ENCODE results near the gene AUNIP.

Gene AUNIP

DNA sequence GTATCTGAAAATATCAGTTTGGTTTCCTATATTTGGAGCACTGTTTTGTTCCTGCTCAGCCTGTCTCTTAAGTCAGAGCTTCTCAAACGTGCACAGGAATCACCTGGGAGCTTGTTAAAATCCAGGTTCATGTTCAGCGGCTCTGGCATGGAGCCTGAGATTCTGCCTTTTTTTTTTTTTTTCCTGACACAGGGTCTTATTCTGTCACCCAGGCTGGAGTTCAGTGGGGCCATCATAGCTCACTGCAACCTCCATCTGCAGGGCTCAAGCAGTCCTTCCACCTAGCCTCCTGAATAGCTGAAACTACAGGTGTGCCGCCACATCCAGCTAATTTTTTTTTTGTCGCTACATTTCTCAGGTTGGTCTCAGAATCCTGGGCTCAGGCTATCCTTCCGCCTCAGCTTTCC is 71.5 kb downstream of the AUNIP start:
- Histone ChIP-seq H3K4me3 (ENCODE audit: low read depth, low read length) (no peak overlapping the region), H3K27me3 (ENCODE audit: control insufficient read depth, insufficient read depth, low read length) (no peaks in the 10 kb centered on the region), H3K4me1 (ENCODE audit: control insufficient read depth, insufficient read depth, low read length) (no peaks in the 10 kb centered on the region), H3K9me3 (ENCODE audit: control insufficient read depth, insufficient read depth, low read length) (no peaks in the 10 kb centered on the region), H3K9ac (ENCODE audit: low read depth, low read length) (no peak overlapping the region), H3K27ac (ENCODE audit: low read depth, low read length) (no peak overlapping the region), H3K36me3 (ENCODE audit: control insufficient read depth, insufficient read depth, low read length) (no peaks in the 10 kb centered on the region)

GRCh38 chr1:25786887-25787759 is 72.1 kb downstream of the AUNIP start:
- Histone ChIP-seq H3K27me3 (ENCODE audit: control insufficient read depth, insufficient read depth, low read length) (no peaks in the 10 kb centered on the region), H3K9me3 (ENCODE audit: control insufficient read depth, insufficient read depth, low read length) (no peaks in the 10 kb centered on the region), H3K9ac (ENCODE audit: low read depth, low read length) (no peak overlapping the region), H3K4me3 (ENCODE audit: low read depth, low read length) (no peak overlapping the region), H3K36me3 (ENCODE audit: control insufficient read depth, insufficient read depth, low read length) (no peaks in the 10 kb centered on the region), H3K4me1 (ENCODE audit: control insufficient read depth, insufficient read depth, low read length) (no peaks in the 10 kb centered on the region), H3K27ac (ENCODE audit: low read depth, low read length) (no peak overlapping the region)

- Histone ChIP-seq H3K4me1 (ENCODE audit: control insufficient read depth, insufficient read depth, low read length) (peaks cover 10% of the 10 kb centered on the region), H3K36me3 (ENCODE audit: control insufficient read depth, insufficient read depth, low read length) (no peaks in the 10 kb centered on the region), H3K27me3 (ENCODE audit: control insufficient read depth, insufficient read depth, low read length) (no peaks in the 10 kb centered on the region), H3K27ac (ENCODE audit: low read depth, low read length) (no peak overlapping the region), H3K9me3 (ENCODE audit: control insufficient read depth, insufficient read depth, low read length) (no peaks in the 10 kb centered on the region), H3K9ac (ENCODE audit: low read depth, low read length) (no peak overlapping the region), H3K4me3 (ENCODE audit: low read depth, low read length) (no peak overlapping the region)
These were observed 73.8 kb downstream of the AUNIP start for GRCh38 chr1:25785333-25786067.

- Histone ChIP-seq H3K27me3 (ENCODE audit: control insufficient read depth, insufficient read depth, low read length) (no peaks in the 10 kb centered on the region), H3K27ac (ENCODE audit: low read depth, low read length) (no peak overlapping the region), H3K4me1 (ENCODE audit: control insufficient read depth, insufficient read depth, low read length) (peaks cover 19% of the 10 kb centered on the region), H3K4me3 (ENCODE audit: low read depth, low read length) (no peak overlapping the region), H3K9me3 (ENCODE audit: control insufficient read depth, insufficient read depth, low read length) (no peaks in the 10 kb centered on the region), H3K9ac (ENCODE audit: low read depth, low read length) (no peak overlapping the region), H3K36me3 (ENCODE audit: control insufficient read depth, insufficient read depth, low read length) (no peaks in the 10 kb centered on the region)
These were observed 74.6 kb downstream of the AUNIP start for GRCh38 chr1:25784575-25785051.
